ENCODE data around the gene C2CD4C. TPM values are rescaled to one million over a fixed set of nuclear protein-coding genes. Genes with fewer than 3 reads are reported as not detected.

Gene C2CD4C
- total and polyA plus RNA-seq, 2 experiments from 2014 or later, result 2.1 to 12.5 TPM

DNA sequence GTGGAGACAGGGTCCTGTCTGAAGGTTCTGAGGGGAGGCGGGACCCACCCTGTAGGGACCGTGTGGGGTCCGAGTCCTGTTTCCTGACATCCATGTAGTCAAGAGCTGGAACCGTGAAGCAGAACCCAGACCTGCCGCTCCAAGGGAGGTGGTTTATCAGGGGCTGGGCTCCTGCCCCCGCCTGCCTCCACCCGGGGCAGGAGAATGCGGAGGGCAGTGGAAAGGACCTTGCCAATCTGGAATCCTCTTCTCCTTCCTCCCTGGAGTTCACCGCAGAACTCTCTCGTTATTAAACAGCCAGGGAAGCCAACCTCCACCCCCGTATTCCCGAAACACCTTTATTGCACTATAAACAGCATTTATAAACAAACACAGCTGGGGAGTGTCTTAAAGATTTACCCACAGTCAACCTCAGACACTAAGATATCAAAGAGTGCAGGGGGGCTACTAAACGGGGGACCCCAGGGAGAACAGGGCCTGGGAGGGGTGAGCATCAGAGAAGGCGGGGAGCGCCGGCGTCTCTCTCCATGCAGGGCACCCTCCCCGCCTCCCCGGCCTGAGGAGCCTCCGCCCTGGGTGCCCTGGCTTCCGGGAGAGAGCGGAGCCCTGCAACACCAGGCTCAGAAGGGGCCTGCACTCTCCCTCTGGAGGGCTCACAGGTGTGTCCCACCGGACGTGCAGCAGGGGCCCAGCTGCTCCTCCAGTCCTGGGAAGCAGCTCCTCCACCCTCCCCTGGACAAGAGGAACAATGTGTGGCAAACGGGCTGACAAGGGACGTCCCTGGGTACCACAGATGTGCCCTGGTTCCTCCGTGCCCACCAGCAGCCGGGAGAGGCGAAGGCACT, 3.6 kb downstream of the C2CD4C start:
- no peak for TF ChIP-seq CREB1 (CRISPR knock-in tag; IDR thresholded peaks at IDR 0.05; ENCODE audit: low read depth)
- no peak for TF ChIP-seq NANOG (IDR thresholded peaks at IDR 0.05; ENCODE audit: borderline replicate concordance)
- TF ChIP-seq, protein P1, sequence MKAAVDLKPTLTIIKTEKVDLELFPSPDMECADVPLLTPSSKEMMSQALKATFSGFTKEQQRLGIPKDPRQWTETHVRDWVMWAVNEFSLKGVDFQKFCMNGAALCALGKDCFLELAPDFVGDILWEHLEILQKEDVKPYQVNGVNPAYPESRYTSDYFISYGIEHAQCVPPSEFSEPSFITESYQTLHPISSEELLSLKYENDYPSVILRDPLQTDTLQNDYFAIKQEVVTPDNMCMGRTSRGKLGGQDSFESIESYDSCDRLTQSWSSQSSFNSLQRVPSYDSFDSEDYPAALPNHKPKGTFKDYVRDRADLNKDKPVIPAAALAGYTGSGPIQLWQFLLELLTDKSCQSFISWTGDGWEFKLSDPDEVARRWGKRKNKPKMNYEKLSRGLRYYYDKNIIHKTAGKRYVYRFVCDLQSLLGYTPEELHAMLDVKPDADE (IDR thresholded peaks at IDR 0.05), result no peak
- TF ChIP-seq ZNF114 (CRISPR knock-in tag; IDR thresholded peaks at IDR 0.05), result no peak
- TF ChIP-seq, protein P2, sequence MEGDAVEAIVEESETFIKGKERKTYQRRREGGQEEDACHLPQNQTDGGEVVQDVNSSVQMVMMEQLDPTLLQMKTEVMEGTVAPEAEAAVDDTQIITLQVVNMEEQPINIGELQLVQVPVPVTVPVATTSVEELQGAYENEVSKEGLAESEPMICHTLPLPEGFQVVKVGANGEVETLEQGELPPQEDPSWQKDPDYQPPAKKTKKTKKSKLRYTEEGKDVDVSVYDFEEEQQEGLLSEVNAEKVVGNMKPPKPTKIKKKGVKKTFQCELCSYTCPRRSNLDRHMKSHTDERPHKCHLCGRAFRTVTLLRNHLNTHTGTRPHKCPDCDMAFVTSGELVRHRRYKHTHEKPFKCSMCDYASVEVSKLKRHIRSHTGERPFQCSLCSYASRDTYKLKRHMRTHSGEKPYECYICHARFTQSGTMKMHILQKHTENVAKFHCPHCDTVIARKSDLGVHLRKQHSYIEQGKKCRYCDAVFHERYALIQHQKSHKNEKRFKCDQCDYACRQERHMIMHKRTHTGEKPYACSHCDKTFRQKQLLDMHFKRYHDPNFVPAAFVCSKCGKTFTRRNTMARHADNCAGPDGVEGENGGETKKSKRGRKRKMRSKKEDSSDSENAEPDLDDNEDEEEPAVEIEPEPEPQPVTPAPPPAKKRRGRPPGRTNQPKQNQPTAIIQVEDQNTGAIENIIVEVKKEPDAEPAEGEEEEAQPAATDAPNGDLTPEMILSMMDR (conservative IDR thresholded peaks at IDR 0.05; ENCODE audit: low read depth in 2 of 2), result no peak
- TF ChIP-seq POLR2AphosphoS5 (IDR thresholded peaks at IDR 0.05; ENCODE audit: low read depth), result no peak
- H3K27ac Mint-ChIP-seq, result no peak overlapping the region
- Histone ChIP-seq H3F3A (replicated peaks; ENCODE audit: low read depth) (0 out of 2 replicates have a peak, but pooled peaks cover 3% of the 10 kb centered on the region), H3K4me1 (ENCODE audit: insufficient read depth) (peaks cover 3% of the 10 kb centered on the region; the same call in 1 of the 2 replicates), H3K79me2 (replicated peaks; ENCODE audit: insufficient read depth) (no peaks in the 10 kb centered on the region), H3K36me3 (ENCODE audit: insufficient read depth) (no peaks in the 10 kb centered on the region), H3K27ac (ENCODE audit: low read depth) (no peak overlapping the region), H2AFZ (no peak overlapping the region), H3K9me2 (ENCODE audit: insufficient read depth) (no peaks in the 10 kb centered on the region), H3K4me3 (no peak overlapping the region), H4K20me1 (replicated peaks; ENCODE audit: insufficient read depth) (no peaks in the 10 kb centered on the region), H3K4me2 (no peak overlapping the region), H3K27me3 (ENCODE audit: insufficient read depth) (peaks cover 11% of the 10 kb centered on the region)
- peaks cover 12% of the 10 kb centered on the region for H3K27me3 Mint-ChIP-seq (ENCODE audit: insufficient read depth, low read depth, poor library complexity)
- ATAC-seq (no peak), DNase-seq (ENCODE audit: low spot score) (no peak)
- H3K4me1 Mint-ChIP-seq, result peaks cover 8% of the 10 kb centered on the region; the same call in 2 of the 3 replicates
- H3K36me3 Mint-ChIP-seq (ENCODE audit: low read depth), result no peaks in the 10 kb centered on the region
- H3K9me3 Mint-ChIP-seq, result peaks cover 10% of the 10 kb centered on the region; the same call in 2 of the 3 replicates
- no peak overlapping the region for H3K4me3 Mint-ChIP-seq

DNA sequence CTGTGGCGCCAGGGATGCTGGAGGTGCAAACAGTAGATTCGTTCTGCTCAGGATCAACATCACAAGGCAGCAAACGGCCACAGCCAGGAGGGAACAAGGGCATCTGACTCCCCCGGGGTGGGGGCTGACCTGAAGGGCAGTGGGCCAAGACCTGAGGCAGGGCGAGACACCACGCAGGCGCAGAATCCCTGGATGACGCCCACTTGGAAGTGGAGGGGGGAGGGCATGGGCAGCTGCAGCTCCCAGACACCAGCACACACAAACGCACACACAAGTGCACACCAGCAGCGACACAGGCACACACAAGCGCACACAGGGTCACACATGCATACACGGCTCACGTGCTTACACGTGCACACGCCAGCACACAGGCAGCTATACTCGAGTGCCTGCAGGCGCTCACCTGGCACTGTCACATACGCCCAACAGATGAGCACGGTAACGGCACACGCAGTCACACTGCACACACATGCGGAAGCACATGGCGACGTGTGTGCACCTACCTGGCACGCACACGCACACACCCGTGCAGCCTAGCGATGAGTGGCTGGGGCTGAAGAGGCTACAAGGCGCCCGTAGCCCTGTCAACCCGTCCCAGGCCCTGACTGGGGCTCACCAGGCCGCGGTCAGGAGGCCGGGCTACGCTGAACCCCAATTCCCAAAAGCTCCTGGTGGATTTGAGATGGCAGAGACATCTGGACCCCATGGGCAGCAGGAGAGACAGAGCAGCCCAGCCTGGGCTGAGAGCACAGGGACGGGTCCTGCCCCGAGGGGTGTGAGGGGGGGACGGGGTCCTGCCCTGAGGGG, 5.5 kb downstream of the C2CD4C start:
- Histone ChIP-seq H3K9me2 (ENCODE audit: insufficient read depth) (no peaks in the 10 kb centered on the region), H3K4me3 (no peak overlapping the region), H3K27me3 (ENCODE audit: insufficient read depth) (no peaks in the 10 kb centered on the region), H4K20me1 (replicated peaks; ENCODE audit: insufficient read depth) (no peaks in the 10 kb centered on the region), H3K79me2 (replicated peaks; ENCODE audit: insufficient read depth) (no peaks in the 10 kb centered on the region), H3F3A (replicated peaks; ENCODE audit: low read depth) (no peaks in the 10 kb centered on the region), H3K4me2 (no peak overlapping the region), H2AFZ (no peak overlapping the region), H3K27ac (ENCODE audit: low read depth) (no peak overlapping the region), H3K4me1 (ENCODE audit: insufficient read depth) (no peaks in the 10 kb centered on the region), H3K36me3 (ENCODE audit: insufficient read depth) (no peaks in the 10 kb centered on the region)
- no peaks in the 10 kb centered on the region for H3K36me3 Mint-ChIP-seq (ENCODE audit: low read depth)
- no peak overlapping the region for H3K4me3 Mint-ChIP-seq
- no peak overlapping the region for H3K27ac Mint-ChIP-seq
- DNase-seq (ENCODE audit: low spot score) (no peak), ATAC-seq (no peak)
- 0 out of 3 replicates have a peak, but pooled peaks cover 3% of the 10 kb centered on the region for H3K4me1 Mint-ChIP-seq
- peaks cover 3% of the 10 kb centered on the region; the same call in 1 of the 3 replicates for H3K9me3 Mint-ChIP-seq
- peaks cover 5% of the 10 kb centered on the region for H3K27me3 Mint-ChIP-seq (ENCODE audit: insufficient read depth, low read depth, poor library complexity)
- TF ChIP-seq ZNF114 (CRISPR knock-in tag; IDR thresholded peaks at IDR 0.05) (no peak), POLR2AphosphoS5 (IDR thresholded peaks at IDR 0.05; ENCODE audit: low read depth) (no peak), ZNF331 (CRISPR knock-in tag; IDR thresholded peaks at IDR 0.05; ENCODE audit: low read depth) (no peak), NANOG (IDR thresholded peaks at IDR 0.05; ENCODE audit: borderline replicate concordance) (no peak), EZH2phosphoT487 (IDR thresholded peaks at IDR 0.05; ENCODE audit: unreplicated experiment) (no peak), EZH2 (IDR thresholded peaks at IDR 0.05; ENCODE audit: low read depth, unreplicated experiment) (no peak), STAT1 (IDR thresholded peaks at IDR 0.05; ENCODE audit: unreplicated experiment) (no peak)
- TF ChIP-seq, protein P2 (conservative IDR thresholded peaks at IDR 0.05; ENCODE audit: low read depth in 2 of 2), result no peak
- TF ChIP-seq, protein P3, sequence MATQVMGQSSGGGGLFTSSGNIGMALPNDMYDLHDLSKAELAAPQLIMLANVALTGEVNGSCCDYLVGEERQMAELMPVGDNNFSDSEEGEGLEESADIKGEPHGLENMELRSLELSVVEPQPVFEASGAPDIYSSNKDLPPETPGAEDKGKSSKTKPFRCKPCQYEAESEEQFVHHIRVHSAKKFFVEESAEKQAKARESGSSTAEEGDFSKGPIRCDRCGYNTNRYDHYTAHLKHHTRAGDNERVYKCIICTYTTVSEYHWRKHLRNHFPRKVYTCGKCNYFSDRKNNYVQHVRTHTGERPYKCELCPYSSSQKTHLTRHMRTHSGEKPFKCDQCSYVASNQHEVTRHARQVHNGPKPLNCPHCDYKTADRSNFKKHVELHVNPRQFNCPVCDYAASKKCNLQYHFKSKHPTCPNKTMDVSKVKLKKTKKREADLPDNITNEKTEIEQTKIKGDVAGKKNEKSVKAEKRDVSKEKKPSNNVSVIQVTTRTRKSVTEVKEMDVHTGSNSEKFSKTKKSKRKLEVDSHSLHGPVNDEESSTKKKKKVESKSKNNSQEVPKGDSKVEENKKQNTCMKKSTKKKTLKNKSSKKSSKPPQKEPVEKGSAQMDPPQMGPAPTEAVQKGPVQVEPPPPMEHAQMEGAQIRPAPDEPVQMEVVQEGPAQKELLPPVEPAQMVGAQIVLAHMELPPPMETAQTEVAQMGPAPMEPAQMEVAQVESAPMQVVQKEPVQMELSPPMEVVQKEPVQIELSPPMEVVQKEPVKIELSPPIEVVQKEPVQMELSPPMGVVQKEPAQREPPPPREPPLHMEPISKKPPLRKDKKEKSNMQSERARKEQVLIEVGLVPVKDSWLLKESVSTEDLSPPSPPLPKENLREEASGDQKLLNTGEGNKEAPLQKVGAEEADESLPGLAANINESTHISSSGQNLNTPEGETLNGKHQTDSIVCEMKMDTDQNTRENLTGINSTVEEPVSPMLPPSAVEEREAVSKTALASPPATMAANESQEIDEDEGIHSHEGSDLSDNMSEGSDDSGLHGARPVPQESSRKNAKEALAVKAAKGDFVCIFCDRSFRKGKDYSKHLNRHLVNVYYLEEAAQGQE (IDR thresholded peaks at IDR 0.05; ENCODE audit: unreplicated experiment), result no peak
